HG03108 (cell line): ENCODE results near the gene DLG1.

Experiments used
- ATAC-seq: cut with Tn5 transposase; IDR thresholded peaks from one replicate; pipeline ENCODE4 v1.9.1; 2021; ENCODE audit warnings: moderate library complexity; ENCODE audit not compliant: unreplicated experiment

DLG1 gene

DNA sequence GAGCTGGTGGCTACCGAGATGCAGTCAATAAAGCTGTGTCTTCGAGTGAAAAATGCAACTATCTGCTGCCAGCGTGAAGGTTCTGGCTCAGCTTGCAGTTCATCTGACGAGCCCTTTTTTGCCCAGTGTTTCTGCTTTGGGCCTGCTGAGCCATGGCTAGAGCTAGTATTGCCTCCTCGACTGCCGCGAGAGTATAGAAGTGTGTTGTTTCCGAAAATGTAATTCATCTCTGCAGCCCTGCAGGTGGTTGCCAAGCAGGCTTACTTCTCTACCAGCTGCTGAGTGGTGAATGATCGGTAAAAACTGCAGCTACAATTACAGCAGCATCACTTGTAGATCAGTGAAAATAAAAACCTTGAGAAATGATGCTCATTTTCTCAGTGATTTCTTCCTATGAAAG is 114.8 kb downstream of the DLG1 start:
- no peak for ATAC-seq

DNA sequence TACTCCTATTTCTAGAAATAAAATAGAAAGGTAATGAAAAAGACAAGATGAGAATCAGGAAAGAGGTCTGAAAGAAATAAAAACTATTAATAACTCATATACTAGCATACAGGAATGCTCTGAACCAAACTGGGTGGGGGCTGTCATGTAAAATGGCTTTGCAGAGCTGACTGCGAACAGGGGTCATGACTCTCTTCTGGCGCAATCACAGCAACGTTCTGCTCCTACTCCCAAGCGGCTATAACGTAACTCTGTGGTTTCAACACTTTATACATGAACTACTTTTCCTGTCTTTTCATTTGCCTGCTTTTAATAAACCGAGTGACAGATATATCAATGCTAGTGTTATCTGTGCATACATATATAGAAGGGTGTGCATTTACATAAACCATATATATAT is 116.7 kb downstream of the DLG1 start:
- ATAC-seq = no peak

DNA sequence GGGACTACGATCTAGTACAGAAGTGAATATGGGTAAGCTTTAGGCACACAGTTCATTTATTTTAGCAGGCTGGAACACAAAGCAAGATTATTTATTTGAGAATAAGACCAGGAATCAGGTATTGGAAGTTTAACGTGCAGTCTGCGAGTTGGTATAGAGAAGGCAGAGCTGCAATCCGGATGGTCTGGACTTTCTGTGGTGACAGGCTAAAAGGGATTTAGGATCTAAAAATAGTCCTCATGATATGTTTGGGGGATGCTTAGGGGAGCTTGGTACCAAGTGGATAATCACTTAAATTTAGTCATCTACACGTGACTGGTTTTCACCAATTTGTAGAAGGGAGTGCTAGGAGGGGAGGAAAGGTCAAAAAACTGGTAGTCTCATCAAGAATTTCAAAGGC is 119.4 kb downstream of the DLG1 start:
- ATAC-seq = no peak

DNA sequence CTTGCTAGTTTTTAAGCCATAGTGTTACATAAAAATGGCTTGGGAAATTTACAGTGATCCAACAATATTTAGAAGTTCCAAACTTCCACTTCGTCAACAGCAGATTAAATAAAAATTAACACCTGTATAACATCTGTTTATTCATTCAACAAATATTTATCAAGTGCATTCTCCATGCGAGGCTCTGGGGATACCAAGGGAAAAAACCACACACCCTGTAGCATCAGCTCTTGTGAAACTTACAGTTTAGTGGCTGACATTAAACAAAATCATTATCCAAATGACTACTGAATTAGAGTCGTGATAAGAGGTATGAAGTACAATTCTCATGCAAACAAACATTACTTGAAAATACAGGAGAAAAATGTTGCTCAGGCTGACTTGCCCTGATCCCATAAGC is 122.9 kb downstream of the DLG1 start:
- no peak for ATAC-seq

DNA sequence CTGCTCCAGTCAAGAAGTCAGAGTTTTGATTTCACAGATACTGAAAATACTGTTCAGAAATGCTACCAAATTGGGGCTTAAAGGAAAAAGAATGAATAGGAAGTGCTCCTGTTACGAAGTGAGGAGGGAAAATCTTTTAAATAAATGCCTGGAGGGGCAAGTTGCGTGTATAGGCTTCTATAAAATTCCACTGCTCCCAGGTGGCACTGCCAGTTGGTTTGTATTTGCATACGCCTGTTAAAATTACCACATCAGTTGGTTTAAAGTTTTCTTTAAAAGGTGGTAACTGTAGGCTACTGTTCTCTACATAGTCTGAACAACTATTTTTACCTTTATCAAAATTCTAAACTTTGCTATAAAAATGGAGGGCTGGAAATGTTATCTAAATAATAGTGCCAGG is 123.5 kb downstream of the DLG1 start:
- no peak for ATAC-seq

DNA sequence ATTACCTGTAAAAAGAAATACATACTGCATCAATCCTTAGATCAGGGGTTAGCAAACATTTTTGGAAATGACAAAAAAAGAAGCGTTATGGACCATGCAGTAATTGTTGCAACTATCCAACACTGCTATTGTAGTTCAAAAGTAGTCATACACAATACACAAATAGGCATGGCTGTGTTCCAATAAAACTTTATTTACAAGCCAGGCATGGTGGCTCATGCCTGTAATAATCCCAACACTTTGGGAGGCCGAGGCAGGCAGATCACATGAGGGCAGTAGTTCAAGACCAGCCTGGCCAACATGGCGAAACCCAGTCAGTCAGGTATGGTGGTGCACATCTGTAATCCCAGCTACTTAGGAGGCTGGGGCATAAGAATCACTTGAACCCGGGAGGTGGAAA is 124.8 kb downstream of the DLG1 start:
- no peak for ATAC-seq

DNA sequence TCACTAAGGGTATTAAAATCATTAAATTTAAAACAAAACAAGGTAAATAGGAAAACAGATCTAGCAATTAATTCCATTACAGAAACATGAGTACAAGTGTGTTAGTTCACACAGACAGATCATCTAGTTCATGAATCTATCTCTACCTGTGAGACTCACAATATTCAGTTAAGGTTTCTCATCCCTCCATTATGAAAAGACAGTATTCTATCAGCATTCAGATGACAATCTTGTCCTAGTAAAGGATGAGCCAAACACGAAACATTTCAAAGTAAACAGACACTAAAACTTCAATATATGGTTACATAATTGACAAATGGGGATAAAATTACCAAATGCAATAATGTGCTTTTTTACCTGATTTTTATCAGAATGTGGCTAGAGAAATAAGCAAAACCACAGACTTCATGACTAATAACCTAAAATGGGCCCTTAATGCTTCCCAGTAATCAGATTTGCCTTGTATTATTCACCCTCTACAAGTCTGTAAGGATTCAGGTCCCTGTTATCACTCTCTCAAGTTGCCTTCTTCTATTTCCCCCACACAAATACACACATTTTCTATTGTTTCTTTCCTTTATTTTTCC is 126.8 kb downstream of the DLG1 start:
- no peak for ATAC-seq

DNA sequence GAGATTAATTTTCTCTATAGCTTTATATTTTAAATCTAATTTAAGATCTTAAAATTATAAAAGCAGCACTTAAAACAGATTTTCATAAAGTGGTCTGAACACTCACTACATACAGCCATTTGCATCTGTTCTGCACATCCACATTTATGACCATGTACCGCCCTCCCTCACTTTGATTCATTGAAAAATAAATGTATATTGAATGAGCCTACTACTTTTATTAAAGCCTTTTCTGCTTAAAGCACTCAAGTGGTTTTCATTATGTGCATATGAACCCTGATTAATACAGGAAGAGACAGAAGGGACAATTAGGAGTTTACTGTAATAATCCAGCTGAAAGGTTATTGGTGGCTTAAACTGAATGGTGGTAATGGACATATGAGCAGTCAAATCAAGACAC is 129.4 kb downstream of the DLG1 start:
- no peak for ATAC-seq

DNA sequence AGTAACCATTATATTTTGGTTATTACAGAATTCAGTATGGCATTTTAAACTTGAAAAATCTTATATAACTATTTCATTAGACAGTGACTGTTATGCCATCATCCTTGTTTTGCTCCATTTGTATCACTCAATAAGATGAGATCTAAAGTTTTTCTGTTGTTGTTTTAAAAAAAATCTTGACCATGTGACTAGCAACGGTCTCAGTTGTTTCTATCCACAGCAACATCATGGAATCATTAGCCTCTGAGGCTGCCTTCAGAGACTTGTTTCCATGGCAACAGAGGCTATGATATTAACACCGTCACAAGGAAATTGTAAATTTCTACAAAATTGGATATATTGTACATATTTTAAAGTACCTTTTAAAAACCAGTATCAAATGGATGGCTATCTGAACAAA is 129.8 kb downstream of the DLG1 start:
- no peak for ATAC-seq

DNA sequence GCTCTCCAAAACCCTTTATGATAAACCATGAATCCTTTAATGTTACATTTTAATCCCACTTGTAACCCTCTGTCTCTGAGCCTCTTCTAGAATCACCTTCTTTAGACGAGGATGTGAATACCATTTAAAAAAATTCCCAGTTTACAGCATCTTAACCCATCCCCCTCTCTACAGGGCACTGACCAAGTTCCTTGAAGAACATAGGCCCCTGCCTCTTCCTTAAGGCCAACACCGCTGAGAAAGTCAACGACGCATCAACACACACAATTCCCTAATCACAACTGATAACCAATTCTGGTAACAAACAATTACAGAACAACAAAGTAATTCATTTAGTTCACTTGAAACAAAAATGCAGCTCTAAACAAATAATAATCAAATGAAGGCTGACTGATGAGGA is 130.3 kb downstream of the DLG1 start:
- ATAC-seq = no peak

DNA sequence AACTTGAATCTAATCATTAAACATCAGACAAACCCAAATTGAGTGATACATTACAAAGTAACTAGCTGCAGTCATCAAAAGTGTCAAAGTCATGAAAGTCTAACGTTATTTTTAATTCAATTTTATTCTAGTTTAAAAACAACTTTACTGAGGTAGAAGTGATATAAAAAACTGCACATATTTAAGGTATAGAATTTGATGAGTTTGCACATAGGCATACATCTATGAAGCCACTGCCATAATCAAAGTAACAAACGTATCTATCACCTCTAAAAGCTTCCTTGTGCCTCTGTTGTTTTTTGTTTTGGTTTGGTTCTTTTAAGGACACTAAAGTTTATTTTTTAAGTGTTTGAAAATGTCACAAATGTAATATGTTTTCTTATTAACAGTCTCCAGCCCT is 130.9 kb downstream of the DLG1 start:
- ATAC-seq = no peak

DNA sequence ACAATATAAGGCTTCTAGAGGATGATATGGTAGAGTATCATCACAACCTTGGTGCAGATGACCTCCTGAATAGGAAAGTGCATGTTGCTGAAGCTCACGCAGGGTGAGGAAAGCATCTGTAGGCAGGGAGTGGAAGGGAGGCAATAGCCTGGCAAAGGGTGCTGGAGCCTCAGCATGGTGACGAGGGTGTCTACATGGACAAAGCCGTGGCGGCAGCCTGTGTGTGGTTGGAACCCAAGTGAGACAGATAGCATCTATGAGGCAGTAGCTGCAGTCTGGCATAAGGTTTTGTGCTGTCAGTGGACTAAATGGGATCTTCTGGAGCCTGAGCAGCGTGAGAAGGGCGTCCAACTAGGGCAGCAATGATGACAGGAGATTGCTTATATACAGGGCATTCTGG is 132.5 kb downstream of the DLG1 start:
- ATAC-seq = no peak

DNA sequence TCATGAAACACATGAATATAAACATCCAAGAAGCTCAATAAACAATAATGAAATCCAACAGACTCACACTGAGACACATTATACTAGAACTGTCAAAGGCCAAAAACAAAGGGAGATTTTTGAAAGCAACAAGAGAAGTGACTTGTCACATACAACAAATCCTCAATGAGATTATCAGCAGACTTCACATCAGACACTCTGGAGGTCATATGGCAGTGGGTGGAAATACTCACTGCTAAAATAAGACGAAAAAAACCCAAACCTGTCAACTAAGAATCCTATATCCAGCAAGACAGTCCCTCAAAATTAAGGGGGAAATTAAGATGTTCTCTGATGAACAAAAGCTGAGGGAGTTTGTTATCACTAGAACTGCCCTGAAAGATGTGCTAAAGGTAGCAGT is 143.4 kb downstream of the DLG1 start:
- ATAC-seq = no peak

DNA sequence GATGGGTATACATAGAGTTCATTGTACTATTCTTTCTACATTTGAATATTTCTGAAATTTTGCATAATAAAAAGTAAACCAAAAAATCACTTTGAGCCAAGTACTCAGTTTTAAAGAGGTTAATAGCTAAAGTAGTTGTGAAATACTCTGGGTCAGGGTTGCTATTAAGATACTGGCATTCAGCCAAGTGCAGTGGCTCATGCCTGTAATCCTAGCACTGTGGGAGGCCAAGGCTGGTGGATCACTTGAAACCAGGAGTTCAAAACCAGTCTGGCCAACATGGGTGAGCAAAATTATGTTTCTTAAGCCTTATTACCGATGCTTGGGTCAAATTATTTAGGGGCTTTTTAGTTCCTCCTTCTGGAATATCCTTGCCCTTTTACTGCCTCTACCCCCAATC is 146.8 kb downstream of the DLG1 start:
- no peak for ATAC-seq

DNA sequence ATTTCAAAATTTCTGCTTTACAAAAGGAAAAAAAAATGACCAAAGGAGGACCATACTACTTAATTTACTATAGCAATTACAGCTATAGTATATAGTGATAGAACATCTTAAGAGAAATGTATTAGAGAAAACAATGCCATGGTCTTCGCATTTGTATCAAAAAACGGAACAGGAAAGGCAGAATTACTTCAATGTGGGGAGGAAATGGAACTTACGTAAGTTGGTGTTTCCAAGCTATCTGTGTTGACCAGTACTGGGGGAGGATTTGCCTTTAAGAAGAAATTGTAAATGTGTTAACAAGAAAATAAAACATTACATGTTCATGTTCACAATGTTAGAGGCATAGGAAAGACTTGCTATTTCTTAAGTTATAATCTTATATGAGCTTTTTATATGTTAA is 148.9 kb downstream of the DLG1 start:
- no peak for ATAC-seq

DNA sequence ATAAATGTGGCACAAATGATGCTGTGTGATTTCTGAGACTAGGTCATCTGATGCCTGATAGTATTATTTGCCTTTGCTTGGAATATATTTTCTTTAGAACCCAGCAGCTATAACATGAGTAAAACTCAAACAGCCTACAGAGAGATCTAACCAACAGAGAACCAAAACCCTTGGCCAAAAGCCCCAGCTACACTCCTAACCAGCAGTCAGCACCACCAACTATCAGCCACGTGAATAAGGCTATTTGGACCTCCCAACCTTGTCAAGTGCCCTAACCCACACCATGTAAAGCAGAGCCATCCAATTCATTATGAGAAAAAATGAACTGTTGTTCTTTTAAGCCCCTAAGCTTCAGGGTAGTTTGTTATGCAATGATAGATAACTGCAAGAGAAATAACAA is 154.2 kb downstream of the DLG1 start:
- no peak for ATAC-seq

DNA sequence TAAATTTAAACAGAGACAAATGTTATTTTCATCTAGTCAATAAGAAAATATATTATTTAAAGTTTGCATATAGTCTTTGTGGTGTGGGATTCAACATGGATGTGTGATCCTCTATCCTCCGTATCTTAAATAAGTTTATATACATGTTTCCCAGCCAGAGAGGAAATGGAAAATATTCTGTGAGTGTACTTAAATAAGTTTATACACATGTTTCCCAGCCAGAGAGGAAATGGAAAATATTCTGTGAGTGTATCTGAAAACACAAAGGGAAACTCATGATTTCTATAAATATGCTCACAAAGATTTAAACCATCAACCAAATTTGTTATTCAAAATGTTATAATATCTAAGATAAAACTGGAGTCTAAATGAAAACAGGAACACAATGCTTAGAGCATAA is 158.8 kb downstream of the DLG1 start:
- ATAC-seq = no peak

DNA sequence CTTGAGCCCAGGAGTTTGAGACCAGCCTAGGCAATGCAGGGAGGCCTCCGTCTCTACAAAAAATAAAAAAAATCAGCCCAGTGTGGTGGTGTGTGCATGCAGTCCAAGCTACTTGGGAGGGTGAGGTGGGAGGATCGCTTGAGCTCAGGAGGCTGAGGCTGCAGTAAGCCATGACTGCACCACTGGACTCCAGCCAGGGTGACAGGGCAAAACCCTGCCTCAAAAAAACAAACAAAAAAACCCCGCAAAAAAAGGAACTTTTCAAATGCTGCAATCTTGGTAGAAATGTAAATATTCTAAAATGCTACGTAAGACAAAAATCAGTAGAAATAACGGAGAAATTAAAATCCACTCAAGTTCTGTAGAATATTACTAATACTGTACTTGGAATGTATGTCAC is 160.7 kb downstream of the DLG1 start:
- ATAC-seq = no peak

DNA sequence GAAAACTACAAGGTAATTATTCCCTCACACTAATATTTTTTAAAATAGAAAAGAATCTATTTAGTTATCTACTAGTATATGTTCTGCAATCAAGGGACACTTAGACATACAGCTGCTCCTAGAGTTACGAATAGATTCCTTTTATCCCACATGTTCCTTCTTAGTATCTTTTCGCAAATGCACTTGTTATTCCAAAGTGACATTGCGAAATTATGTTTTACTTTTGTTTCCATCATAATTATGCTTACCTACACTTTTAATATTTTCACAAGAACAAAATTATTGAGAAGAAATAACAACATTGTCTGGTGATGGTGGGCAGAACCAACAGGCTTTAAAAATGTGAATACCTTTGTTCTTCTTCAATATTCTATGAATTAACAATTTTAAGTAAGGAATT is 161.7 kb downstream of the DLG1 start:
- no peak for ATAC-seq

DNA sequence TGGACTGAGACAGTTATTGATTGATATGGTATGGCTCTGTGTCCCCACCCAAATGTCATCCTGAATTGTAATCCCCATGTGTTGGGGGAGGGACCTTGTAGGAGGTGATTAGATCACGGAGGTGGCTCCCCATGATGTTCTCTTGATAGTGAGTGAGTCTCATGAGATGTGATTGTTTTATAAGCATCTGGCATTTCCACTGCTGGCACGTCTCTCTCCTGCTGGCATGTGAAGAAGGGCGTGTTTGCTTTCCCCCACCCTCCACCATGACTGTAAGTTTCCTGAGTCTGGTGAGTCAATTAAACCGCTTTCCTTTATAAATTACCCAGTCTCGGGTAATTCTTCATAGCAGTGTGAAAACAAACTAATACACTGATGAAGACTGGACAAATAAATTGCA is 163.2 kb downstream of the DLG1 start:
- ATAC-seq = no peak

DNA sequence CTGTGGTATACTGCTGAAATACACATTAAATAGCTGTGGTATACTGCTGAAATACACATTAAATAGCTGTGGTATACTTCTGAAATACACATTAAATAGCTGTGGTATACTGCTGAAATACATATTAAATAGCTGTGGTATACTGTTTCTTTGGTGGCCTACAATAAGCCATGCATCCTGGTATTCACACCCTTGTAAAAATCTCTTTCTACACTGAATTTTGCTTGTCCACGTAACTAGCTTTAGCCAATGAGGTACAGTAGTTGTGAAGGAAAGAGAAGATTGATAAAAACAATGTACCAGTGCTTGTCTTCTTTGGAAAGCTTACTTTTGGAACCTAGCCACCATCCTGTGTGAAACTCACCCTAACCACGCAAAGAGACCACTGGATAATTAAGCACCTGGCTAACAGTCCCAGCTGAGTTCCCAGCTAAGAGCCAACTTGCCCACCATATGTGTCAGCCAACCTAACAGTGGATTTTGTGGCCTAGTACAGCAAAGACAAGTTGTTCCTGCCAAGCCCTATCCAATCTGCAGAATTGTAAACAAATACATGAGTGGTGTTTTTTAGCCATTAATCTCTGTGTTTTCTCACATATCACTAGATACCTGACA is 165.4 kb downstream of the DLG1 start:
- no peak for ATAC-seq

DNA sequence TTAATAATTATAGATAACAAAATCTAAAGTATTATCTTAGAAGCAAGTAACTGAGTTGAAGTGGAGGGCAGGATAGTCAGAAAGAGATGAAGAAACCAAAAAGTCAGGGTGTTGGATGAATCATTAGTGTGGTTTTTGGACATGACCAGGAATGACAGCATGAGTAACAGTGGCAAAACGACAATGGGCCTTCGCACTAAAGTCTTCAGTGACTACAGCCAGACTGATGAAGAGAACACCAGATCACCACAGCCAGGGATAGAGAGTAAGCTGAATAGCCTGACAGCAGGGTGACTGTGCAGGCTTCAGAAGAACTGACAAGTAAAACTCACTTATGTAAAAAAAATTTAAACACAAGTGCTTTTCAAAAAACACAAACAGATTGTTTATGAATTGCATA is 172.8 kb downstream of the DLG1 start:
- ATAC-seq = no peak

DNA sequence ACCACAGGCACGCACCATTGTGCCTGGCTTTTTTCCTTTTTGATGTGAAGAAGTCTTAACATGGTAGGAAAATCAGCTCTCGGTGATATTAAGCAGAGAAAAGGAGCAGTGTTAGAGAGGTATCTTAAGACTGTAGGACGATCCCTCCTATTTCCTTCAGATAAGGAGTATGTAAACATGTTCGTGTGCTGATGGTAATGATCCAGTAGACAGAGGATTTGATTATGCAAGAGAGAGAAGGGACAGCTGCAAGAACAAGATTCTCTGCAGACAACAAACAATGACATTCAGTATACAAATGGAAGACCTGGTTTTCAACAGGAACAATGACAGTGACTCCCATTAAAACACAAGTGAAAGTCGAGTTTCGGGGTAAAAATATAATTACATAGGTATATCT is 173.7 kb downstream of the DLG1 start:
- ATAC-seq = no peak
